Spleen (tissue), 7 donors: ENCODE measurements around the gene OPN5.

Experiments used
- POLR2A ChIP-seq, 3 donors: fragments of 450-650 bp; IDR thresholded peaks; one replicate each; pipeline ENCODE4 v1.5.1; 2017; ENCODE audit warnings: antibody characterized with exemption in 3 of 3, mild to moderate bottlenecking in 1 of 3
- POLR2AphosphoS5 ChIP-seq, 3 donors: sonication (generic); formaldehyde crosslinking; IDR thresholded peaks; one replicate each; pipeline ENCODE4 v1.5.1; 2017; ENCODE audit warnings: antibody characterized with exemption in 3 of 3
- TF ChIP-seq, protein P1 (sequence below), 11 experiments: fragments of 200-600 bp in 7 of 11; fragments of 450-650 bp in 4 of 11; sonication (generic) in 4 of 11; IDR thresholded peaks in 8 of 11; conservative IDR thresholded peaks in 3 of 11; 1 replicate in 7 of 11; 2 replicates in 4 of 11; pipeline versions ENCODE4 v1.4.0 to v1.8.0; 2016 to 2021; ENCODE audit warnings: antibody characterized with exemption in 11 of 11, inconsistent platforms in 4 of 11, mild to moderate bottlenecking in 1 of 11
- donor health status: DM: no; HTN: no; CAD: no; lungs with moderate emphysema.
- donor health status: DM: no; HTN: no; CAD: no.
- donor health status: DM: no; HTN: no; CAD: no.

GRCh38 chr6:47789553-47789952, 7.7 kb downstream of the OPN5 start:
- TF ChIP-seq POLR2A (IDR thresholded peaks at IDR 0.05) (no peak), POLR2AphosphoS5 (IDR thresholded peaks at IDR 0.05) (no peak)
- TF ChIP-seq, protein P1, sequence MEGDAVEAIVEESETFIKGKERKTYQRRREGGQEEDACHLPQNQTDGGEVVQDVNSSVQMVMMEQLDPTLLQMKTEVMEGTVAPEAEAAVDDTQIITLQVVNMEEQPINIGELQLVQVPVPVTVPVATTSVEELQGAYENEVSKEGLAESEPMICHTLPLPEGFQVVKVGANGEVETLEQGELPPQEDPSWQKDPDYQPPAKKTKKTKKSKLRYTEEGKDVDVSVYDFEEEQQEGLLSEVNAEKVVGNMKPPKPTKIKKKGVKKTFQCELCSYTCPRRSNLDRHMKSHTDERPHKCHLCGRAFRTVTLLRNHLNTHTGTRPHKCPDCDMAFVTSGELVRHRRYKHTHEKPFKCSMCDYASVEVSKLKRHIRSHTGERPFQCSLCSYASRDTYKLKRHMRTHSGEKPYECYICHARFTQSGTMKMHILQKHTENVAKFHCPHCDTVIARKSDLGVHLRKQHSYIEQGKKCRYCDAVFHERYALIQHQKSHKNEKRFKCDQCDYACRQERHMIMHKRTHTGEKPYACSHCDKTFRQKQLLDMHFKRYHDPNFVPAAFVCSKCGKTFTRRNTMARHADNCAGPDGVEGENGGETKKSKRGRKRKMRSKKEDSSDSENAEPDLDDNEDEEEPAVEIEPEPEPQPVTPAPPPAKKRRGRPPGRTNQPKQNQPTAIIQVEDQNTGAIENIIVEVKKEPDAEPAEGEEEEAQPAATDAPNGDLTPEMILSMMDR (IDR thresholded peaks at IDR 0.05 in 8 of 11, conservative IDR thresholded peaks at IDR 0.05 in 3 of 11) = no peak
